GM12878 (cell line): ENCODE measurements around the gene FFAR1. TPM values are rescaled to one million over a fixed set of nuclear protein-coding genes. Genes with fewer than 3 reads are reported as not detected.

Experiments used
- ATAC-seq: fragments of 200-7000 bp; cut with Tn5 transposase; 3 replicates; pipeline ENCODE4 v1.9.1; 2020; ENCODE audit warnings: mild to moderate bottlenecking, moderate library complexity
- BruUV-seq: library from RNA; stranded (reverse); fragments of 400-500 nt; replicated peaks from 2 replicates; lab custom pipeline; 2021; lab: Mats Ljungman, UMichigan
- CTCF ChIA-PET: fragments of 300-600 bp; sonication (Branson Sonifier 250); formaldehyde crosslinking; extraction: SDS; loops from one replicate; lab custom pipeline; 2021; ENCODE audit warnings: inconsistent platforms; lab: Yijun Ruan, JAX
- POLR2A ChIA-PET: fragments of 350-600 bp; formaldehyde crosslinking; extraction: SDS; loops from one replicate; lab custom pipeline; 2021; ENCODE audit warnings: inconsistent platforms; lab: Charles Lee
- RAD21 ChIA-PET: fragments of 300-600 bp; sonication (Branson Sonifier 250); formaldehyde crosslinking; loops from one replicate; lab custom pipeline; 2023; ENCODE audit warnings: antibody characterized with exemption; ENCODE audit not compliant: unreplicated experiment; lab: Charles Lee
- SMC1A ChIA-PET: fragments of 300-600 bp; sonication (Branson Sonifier 250); formaldehyde crosslinking; loops from one replicate; lab custom pipeline; 2023; ENCODE audit not compliant: unreplicated experiment, uncharacterized antibody; lab: Charles Lee
- DNase-seq: peaks from one replicate; pipeline ENCODE4 v3.0.0-alpha.2; 2011; ENCODE audit warnings: low read depth, low spot score
- FAIRE-seq: peaks from 3 replicates; lab custom pipeline; 2011; peaks lifted over from hg19 to GRCh38; lab: Jason Lieb, UNC
- H2AFZ ChIP-seq: 2 replicates; pipeline ENCODE4 v1.6.0; 2011; ENCODE audit warnings: low read depth, low read length, control low read depth; ENCODE audit not compliant: control insufficient read depth
- H3K27ac ChIP-seq: 2 replicates; pipeline ENCODE4 v1.5.1; 2011; ENCODE audit warnings: control low read depth; ENCODE audit not compliant: control insufficient read depth, insufficient read depth
- H3K27me3 ChIP-seq, 2 experiments: replicated peaks in 1 of 2; 2 replicates each; pipeline versions ENCODE4 v1.6.0 to v1.6.1; 2011; ENCODE audit warnings: low read length in 1 of 2; ENCODE audit not compliant: control insufficient read depth in 2 of 2, insufficient read depth in 2 of 2
- H3K36me3 ChIP-seq, 2 experiments: 2 replicates each; pipeline ENCODE4 v1.5.1; 2011; ENCODE audit warnings: low read length in 1 of 2; ENCODE audit not compliant: control insufficient read depth in 2 of 2, insufficient read depth in 2 of 2
- H3K4me1 ChIP-seq: 2 replicates; pipeline ENCODE4 v1.6.1; 2011; ENCODE audit warnings: mild to moderate bottlenecking, low read length, moderate library complexity, mixed read lengths; ENCODE audit not compliant: control insufficient read depth, insufficient read depth
- H3K4me2 ChIP-seq: 2 replicates; pipeline ENCODE4 v1.6.0; 2011; ENCODE audit warnings: control low read depth; ENCODE audit not compliant: control insufficient read depth, insufficient read depth
- H3K4me3 ChIP-seq: fragments of 200-600 bp; sonication (generic); 2 replicates; pipeline ENCODE4 v1.5.1; 2016
- H3K79me2 ChIP-seq: 2 replicates; pipeline ENCODE4 v1.6.0; 2011; ENCODE audit warnings: low read length; ENCODE audit not compliant: control insufficient read depth, insufficient read depth
- H3K9ac ChIP-seq: 2 replicates; pipeline ENCODE4 v1.8.0; 2011; ENCODE audit warnings: low read length, control low read depth, mixed read lengths; ENCODE audit not compliant: control insufficient read depth, insufficient read depth
- H3K9me3 ChIP-seq: replicated peaks from 3 replicates; pipeline ENCODE4 v1.5.1; 2011; ENCODE audit warnings: mild to moderate bottlenecking, low read length; ENCODE audit not compliant: control insufficient read depth, insufficient read depth
- H4K20me1 ChIP-seq: 2 replicates; pipeline ENCODE4 v1.6.0; 2011; ENCODE audit not compliant: control insufficient read depth, insufficient read depth
- BHLHE40 ChIP-seq, 2 experiments: fragments of 450-650 bp in 1 of 2; IDR thresholded peaks; 2 replicates each; pipeline ENCODE4 v1.6.1; 2011 to 2017; ENCODE audit warnings: low read depth in 2 of 2, borderline replicate concordance in 1 of 2, improper control_type of control experiment in 1 of 2, low read length in 1 of 2, mild to moderate bottlenecking in 1 of 2
- IKZF2 ChIP-seq, 2 experiments: fragments of 450-650 bp; IDR thresholded peaks; 2 replicates each; pipeline ENCODE4 v1.6.1; 2017; ENCODE audit warnings: mild to moderate bottlenecking in 2 of 2, moderate library complexity in 2 of 2
- LARP7 ChIP-seq: fragments of 450-650 bp; IDR thresholded peaks from 2 replicates; pipeline ENCODE4 v1.6.1; 2017; ENCODE audit warnings: mild to moderate bottlenecking
- NR2F1 ChIP-seq: fragments of 450-650 bp; conservative IDR thresholded peaks from 2 replicates; pipeline ENCODE4 v1.6.1; 2017; ENCODE audit warnings: mild to moderate bottlenecking
- RAD51 ChIP-seq: fragments of 450-650 bp; IDR thresholded peaks from 2 replicates; pipeline ENCODE4 v1.6.1; 2016; ENCODE audit warnings: moderate library complexity, mild to moderate bottlenecking, inconsistent platforms
- SRF ChIP-seq, 2 experiments: IDR thresholded peaks; 2 replicates each; pipeline ENCODE4 v1.6.1; 2011; ENCODE audit warnings: low read depth in 2 of 2, low read length in 2 of 2, mild to moderate bottlenecking in 1 of 2, moderate library complexity in 1 of 2
- STAT1 ChIP-seq: fragments of 450-650 bp; conservative IDR thresholded peaks from 2 replicates; pipeline ENCODE4 v1.6.1; 2014; ENCODE audit warnings: antibody characterized with exemption, mild to moderate bottlenecking
- WGBS: methylation state at CpG from one replicate; pipeline ENCODE4 v1.1.6; 2016; ENCODE audit warnings: low lambda C conversion rate; ENCODE audit not compliant: insufficient replicate concordance, insufficient coverage; ENCODE audit errors: missing lambda C conversion rate; 5-methylcytosine and 5-hydroxymethylcytosine counted together
- in situ Hi-C: fragments of 300-500 bp; cut with MboI; formaldehyde crosslinking; loops from 9 replicates; pipeline ENCODE4 v1.14.3; 2018; ENCODE audit warnings: mixed read lengths
- intact Hi-C: fragments of 100-400 bp; cut with micrococcal nuclease; formaldehyde crosslinking; loops from one replicate; pipeline ENCODE4 v1.14.2; 2022; ENCODE audit not compliant: unreplicated experiment
- polyA plus RNA-seq, 11 experiments: library from polyadenylated mRNA; depleted of rRNA in 4 of 11; unstranded in 6 of 11; stranded (reverse) in 5 of 11; fragments of >200 nt; fragmentation: Nextera tagmentation in 4 of 11; fragmentation: Illumina TruSeq in 1 of 11; extraction: Ambion mirVana in 4 of 11; extraction: Trizol in 1 of 11; gene quantifications; 1 replicate in 1 of 11; 2 replicates in 10 of 11; pipeline versions ENCODE4 v1.2.1 to v1.2.3, GENCODE V29; 2011 to 2016; ENCODE audit warnings: inconsistent platforms in 2 of 11, missing spikeins in 2 of 11, low read depth in 1 of 11
- total RNA-seq, 4 experiments: library from RNA; depleted of rRNA in 3 of 4; stranded (reverse); fragments of >200 nt in 3 of 4; fragmentation: Illumina TruSeq in 1 of 4; extraction: Trizol in 1 of 4; gene quantifications; 2 replicates each; pipeline versions ENCODE4 v1.2.1 to v1.2.3, GENCODE V29; 2013 to 2021
- TF ChIP-seq, protein P1 (sequence below): IDR thresholded peaks from 2 replicates; pipeline ENCODE4 v1.6.1; 2012; ENCODE audit warnings: low read depth, low read length, improper control_type of control experiment
- TF ChIP-seq, protein P2 (sequence below): IDR thresholded peaks from 2 replicates; pipeline ENCODE4 v1.6.1; 2011; ENCODE audit warnings: borderline replicate concordance, low read depth, mild to moderate bottlenecking, moderate library complexity, mixed read lengths, low read length; ENCODE audit not compliant: insufficient read depth; ENCODE audit errors: extremely low read length
- TF ChIP-seq, protein P3 (sequence below): fragments of 450-650 bp; IDR thresholded peaks from 2 replicates; pipeline ENCODE4 v1.6.1; 2017; ENCODE audit warnings: mild to moderate bottlenecking, moderate library complexity

Gene FFAR1
- total and polyA plus RNA-seq, 10 of the 15 experiments (the other 5 are each of a cell fraction or from before 2014, with no cell fraction given) = 0.05 to 0.62 (median 0.14) TPM; not detected in 2

DNA sequence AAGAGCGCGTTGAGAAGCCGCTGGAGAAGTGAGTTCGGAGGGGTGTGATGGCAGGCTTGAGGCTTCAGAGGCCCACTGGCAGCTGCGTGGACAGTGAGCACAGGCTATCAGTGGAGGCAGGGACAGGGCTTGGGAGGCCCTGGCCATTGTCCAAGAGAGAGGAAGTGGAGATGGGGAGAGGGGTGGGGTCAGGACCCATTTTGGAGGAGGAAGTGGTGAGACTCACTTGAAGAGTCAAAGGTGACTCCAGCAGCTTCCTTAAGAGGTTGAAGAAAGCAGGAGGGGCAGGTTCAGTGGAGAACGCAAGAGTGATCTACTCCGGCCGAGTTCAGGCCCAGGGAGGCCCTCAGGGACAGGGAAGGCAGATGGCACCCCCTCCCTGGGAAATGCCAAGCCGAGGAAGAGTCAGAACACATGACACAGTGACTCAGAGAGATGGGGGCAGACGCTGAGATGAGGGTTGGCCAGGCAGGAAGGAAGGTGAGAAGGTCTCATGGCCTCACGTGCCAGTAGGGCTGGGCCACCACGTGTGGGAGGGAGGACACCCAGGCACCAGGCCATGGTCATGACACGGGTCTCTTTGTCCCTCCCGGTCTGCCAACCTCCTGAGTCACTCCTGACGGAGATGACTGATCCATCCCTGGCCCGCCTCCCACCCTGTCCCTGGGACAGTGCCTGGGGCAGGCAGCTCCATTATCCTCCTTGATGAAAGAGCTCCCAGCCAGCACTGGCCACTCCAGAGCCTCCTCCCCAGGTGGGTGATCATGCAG is 28.8 kb upstream of the FFAR1 start:
- in situ Hi-C loops (no loop called here), intact Hi-C loops (no loop called here)
- Histone ChIP-seq H3K4me2 (no peak overlapping the region), H3K9ac (no peak overlapping the region), H3K9me3 (peaks cover 2% of the 10 kb centered on the region; the same call in 2 of the 3 replicates), H3K79me2 (no peaks in the 10 kb centered on the region), H3K27me3 (no peaks in the 10 kb centered on the region), H3K4me3 (no peak overlapping the region), H4K20me1 (no peaks in the 10 kb centered on the region), H3K4me1 (peaks cover 27% of the 10 kb centered on the region), H2AFZ (peak overlapping the region; percentile 3), H3K36me3 (no peaks in the 10 kb centered on the region)
- peak; percentile 18; the same call in 1 of the 3 replicates for ATAC-seq
- ChIA-PET CTCF (interaction anchor here (0.9 to 4.7 kb wide), 5 partner anchors 10 to 191 kb away, joined by 3 to 35 read pairs (median 3); partner anchors contain the start of gene CD22), POLR2A (interaction anchor here (2.1 to 3.3 kb wide), 2 partner anchors 11 to 15 kb away, joined by 27 to 33 read pairs; partner anchors contain the start of gene CD22), RAD21 (interaction anchor here (0.7 to 4.5 kb wide), 6 partner anchors 13 to 144 kb away, joined by 3 to 54 read pairs (median 4); partner anchors contain the start of gene CD22), SMC1A (interaction anchor here (0.9 to 11.0 kb wide), 6 partner anchors 10 to 44 kb away, joined by 3 to 122 read pairs (median 8); partner anchors contain the start of genes CD22 and FFAR1)
- WGBS = 69% methylated on average over 14 of the region's 16 CpGs
- no peak for FAIRE-seq
- DNase-seq = no peak
- BruUV-seq = no TSS peak
- TF ChIP-seq, protein P1, sequence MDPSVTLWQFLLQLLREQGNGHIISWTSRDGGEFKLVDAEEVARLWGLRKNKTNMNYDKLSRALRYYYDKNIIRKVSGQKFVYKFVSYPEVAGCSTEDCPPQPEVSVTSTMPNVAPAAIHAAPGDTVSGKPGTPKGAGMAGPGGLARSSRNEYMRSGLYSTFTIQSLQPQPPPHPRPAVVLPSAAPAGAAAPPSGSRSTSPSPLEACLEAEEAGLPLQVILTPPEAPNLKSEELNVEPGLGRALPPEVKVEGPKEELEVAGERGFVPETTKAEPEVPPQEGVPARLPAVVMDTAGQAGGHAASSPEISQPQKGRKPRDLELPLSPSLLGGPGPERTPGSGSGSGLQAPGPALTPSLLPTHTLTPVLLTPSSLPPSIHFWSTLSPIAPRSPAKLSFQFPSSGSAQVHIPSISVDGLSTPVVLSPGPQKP = no peak
- 0 out of 2 replicates have a peak, but pooled peaks have one; percentile 29 for TF ChIP-seq RAD51
- TF ChIP-seq NR2F1 = peak; percentile 85
- TF ChIP-seq SRF (IDR thresholded peaks at IDR 0.05; ENCODE audit: low read depth in 2 of 2, low read length in 2 of 2) = 0 out of 4 replicates have a peak, but pooled peaks of 1 of the 2 experiments have one; percentile 9
- TF ChIP-seq IKZF2 (IDR thresholded peaks at IDR 0.05) = no peak
- TF ChIP-seq LARP7 = 0 out of 2 replicates have a peak, but pooled peaks have one; percentile 44
- TF ChIP-seq, protein P2, sequence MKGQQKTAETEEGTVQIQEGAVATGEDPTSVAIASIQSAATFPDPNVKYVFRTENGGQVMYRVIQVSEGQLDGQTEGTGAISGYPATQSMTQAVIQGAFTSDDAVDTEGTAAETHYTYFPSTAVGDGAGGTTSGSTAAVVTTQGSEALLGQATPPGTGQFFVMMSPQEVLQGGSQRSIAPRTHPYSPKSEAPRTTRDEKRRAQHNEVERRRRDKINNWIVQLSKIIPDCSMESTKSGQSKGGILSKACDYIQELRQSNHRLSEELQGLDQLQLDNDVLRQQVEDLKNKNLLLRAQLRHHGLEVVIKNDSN = peak; percentile 54
- peak; percentile 92 to 93 for TF ChIP-seq BHLHE40 (IDR thresholded peaks at IDR 0.05; ENCODE audit: borderline replicate concordance in 1 of 2, low read depth in 2 of 2, low read length in 1 of 2)
- TF ChIP-seq STAT1 = no peak
- TF ChIP-seq, protein P3, sequence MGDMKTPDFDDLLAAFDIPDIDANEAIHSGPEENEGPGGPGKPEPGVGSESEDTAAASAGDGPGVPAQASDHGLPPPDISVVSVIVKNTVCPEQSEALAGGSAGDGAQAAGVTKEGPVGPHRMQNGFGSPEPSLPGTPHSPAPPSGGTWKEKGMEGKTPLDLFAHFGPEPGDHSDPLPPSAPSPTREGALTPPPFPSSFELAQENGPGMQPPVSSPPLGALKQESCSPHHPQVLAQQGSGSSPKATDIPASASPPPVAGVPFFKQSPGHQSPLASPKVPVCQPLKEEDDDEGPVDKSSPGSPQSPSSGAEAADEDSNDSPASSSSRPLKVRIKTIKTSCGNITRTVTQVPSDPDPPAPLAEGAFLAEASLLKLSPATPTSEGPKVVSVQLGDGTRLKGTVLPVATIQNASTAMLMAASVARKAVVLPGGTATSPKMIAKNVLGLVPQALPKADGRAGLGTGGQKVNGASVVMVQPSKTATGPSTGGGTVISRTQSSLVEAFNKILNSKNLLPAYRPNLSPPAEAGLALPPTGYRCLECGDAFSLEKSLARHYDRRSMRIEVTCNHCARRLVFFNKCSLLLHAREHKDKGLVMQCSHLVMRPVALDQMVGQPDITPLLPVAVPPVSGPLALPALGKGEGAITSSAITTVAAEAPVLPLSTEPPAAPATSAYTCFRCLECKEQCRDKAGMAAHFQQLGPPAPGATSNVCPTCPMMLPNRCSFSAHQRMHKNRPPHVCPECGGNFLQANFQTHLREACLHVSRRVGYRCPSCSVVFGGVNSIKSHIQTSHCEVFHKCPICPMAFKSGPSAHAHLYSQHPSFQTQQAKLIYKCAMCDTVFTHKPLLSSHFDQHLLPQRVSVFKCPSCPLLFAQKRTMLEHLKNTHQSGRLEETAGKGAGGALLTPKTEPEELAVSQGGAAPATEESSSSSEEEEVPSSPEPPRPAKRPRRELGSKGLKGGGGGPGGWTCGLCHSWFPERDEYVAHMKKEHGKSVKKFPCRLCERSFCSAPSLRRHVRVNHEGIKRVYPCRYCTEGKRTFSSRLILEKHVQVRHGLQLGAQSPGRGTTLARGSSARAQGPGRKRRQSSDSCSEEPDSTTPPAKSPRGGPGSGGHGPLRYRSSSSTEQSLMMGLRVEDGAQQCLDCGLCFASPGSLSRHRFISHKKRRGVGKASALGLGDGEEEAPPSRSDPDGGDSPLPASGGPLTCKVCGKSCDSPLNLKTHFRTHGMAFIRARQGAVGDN = peak; percentile 76
- TF ChIP-seq, all 136 proteins: peak for 7
- H3K27ac ChIP-seq = no peak overlapping the region
